K562 (cell line): ENCODE data around the gene EP300. TPM values are rescaled to one million over a fixed set of nuclear protein-coding genes. Genes with fewer than 3 reads are reported as not detected.

Experiments used
- BDP1 ChIP-seq: IDR thresholded peaks from 3 replicates; pipeline ENCODE4 v1.6.1; 2011; ENCODE audit not compliant: insufficient read length, insufficient read depth
- CEBPB ChIP-seq: fragments of 450-650 bp; IDR thresholded peaks from 2 replicates; pipeline ENCODE4 v1.6.1; 2016; ENCODE audit warnings: missing genetic modification characterization, missing compliant biosample characterization
- CHD4 ChIP-seq: fragments of 200-600 bp; sonication (generic); IDR thresholded peaks from 3 replicates; pipeline ENCODE4 v1.6.1; 2012; ENCODE audit warnings: low read depth, mild to moderate bottlenecking, mixed read lengths, low read length, inconsistent platforms; ENCODE audit not compliant: insufficient read depth, insufficient replicate concordance, poor library complexity, severe bottlenecking
- CUX1 ChIP-seq: fragments of 200-800 bp; sonication (Bioruptor generic); IDR thresholded peaks from 2 replicates; pipeline ENCODE4 v1.6.1; 2016; ENCODE audit warnings: missing genetic modification characterization, missing compliant biosample characterization
- E2F8 ChIP-seq: fragments of 450-650 bp; IDR thresholded peaks from 2 replicates; pipeline ENCODE4 v1.7.1; 2018; ENCODE audit warnings: mild to moderate bottlenecking, low read depth; ENCODE audit not compliant: partially characterized antibody
- EP400 ChIP-seq: fragments of 450-650 bp; IDR thresholded peaks from 2 replicates; pipeline ENCODE4 v1.6.1; 2017; ENCODE audit warnings: antibody characterized with exemption, mild to moderate bottlenecking, moderate library complexity
- HNRNPLL ChIP-seq: fragments of 200-400 bp; formaldehyde crosslinking; IDR thresholded peaks from 2 replicates; pipeline ENCODE4 v1.6.1; 2017; ENCODE audit warnings: low read length, low read depth, mild to moderate bottlenecking; ENCODE audit not compliant: poor library complexity, severe bottlenecking
- JUND ChIP-seq, 2 experiments: IDR thresholded peaks; 2 replicates in 1 of 2; 3 replicates in 1 of 2; pipeline ENCODE4 v1.6.1; 2011; ENCODE audit warnings: borderline replicate concordance in 2 of 2, low read depth in 2 of 2, low read length in 2 of 2, improper control_type of control experiment in 1 of 2, missing biosample characterization in 1 of 2, missing genetic modification characterization in 1 of 2, missing genetic modification reagents in 1 of 2
- MTA3 ChIP-seq: fragments of 450-650 bp; formaldehyde crosslinking; IDR thresholded peaks from 2 replicates; pipeline ENCODE4 v1.6.1; 2017; ENCODE audit warnings: mild to moderate bottlenecking, borderline replicate concordance
- RBFOX2 ChIP-seq: fragments of 200-400 bp; formaldehyde crosslinking; IDR thresholded peaks from 2 replicates; pipeline ENCODE4 v1.6.1; 2017; ENCODE audit warnings: low read depth, mild to moderate bottlenecking, low read length, moderate library complexity
- SIN3A ChIP-seq, 2 experiments: fragments of 150-350 bp in 1 of 2; IDR thresholded peaks; 2 replicates each; pipeline ENCODE4 v1.6.1; 2011 to 2016; ENCODE audit warnings: borderline replicate concordance in 2 of 2, low read depth in 2 of 2, low read length in 2 of 2, mild to moderate bottlenecking in 2 of 2, moderate library complexity in 2 of 2; ENCODE audit not compliant: control insufficient read depth in 1 of 2
- TAL1 ChIP-seq: fragments of 450-650 bp; IDR thresholded peaks from 2 replicates; pipeline ENCODE4 v1.6.1; 2016; ENCODE audit warnings: mild to moderate bottlenecking
- TARDBP ChIP-seq: fragments of 450-650 bp; IDR thresholded peaks from 2 replicates; pipeline ENCODE4 v1.6.1; 2016
- THAP12 ChIP-seq: fragments of 250-450 bp; sonication (Bioruptor Pico); IDR thresholded peaks from 2 replicates; pipeline ENCODE4 v1.9.0; 2021; ENCODE audit warnings: mild to moderate bottlenecking, inconsistent platforms
- ZC3H8 ChIP-seq: fragments of 450-650 bp; IDR thresholded peaks from 2 replicates; pipeline ENCODE4 v1.6.1; 2017
- ZNF507 ChIP-seq: conservative IDR thresholded peaks from 2 replicates; pipeline ENCODE4 v1.6.1; 2017; ENCODE audit warnings: missing genetic modification characterization, missing compliant biosample characterization
- ZNF766 ChIP-seq: fragments of 200-800 bp; sonication (Bioruptor generic); conservative IDR thresholded peaks from 2 replicates; pipeline ENCODE4 v1.6.1; 2016; ENCODE audit warnings: missing genetic modification characterization, missing compliant biosample characterization
- ZSCAN29 ChIP-seq: fragments of 450-650 bp; IDR thresholded peaks from 2 replicates; pipeline ENCODE4 v1.6.1; 2017
- polyA plus RNA-seq, 8 experiments: library from polyadenylated mRNA; depleted of rRNA in 4 of 8; stranded (reverse) in 5 of 8; unstranded in 3 of 8; fragments of >200 nt; fragmentation: Nextera tagmentation in 2 of 8; fragmentation: Illumina TruSeq in 1 of 8; extraction: Ambion mirVana in 2 of 8; extraction: Trizol in 1 of 8; gene quantifications; 2 replicates each; pipeline versions ENCODE4 v1.2.1 to v1.2.3, GENCODE V29; 2011 to 2014; ENCODE audit warnings: inconsistent platforms in 1 of 8, missing spikeins in 1 of 8
- total RNA-seq, 7 experiments: library from RNA; depleted of rRNA in 6 of 7; stranded (reverse); fragments of >200 nt in 6 of 7; fragmentation: Illumina TruSeq in 2 of 7; extraction: Trizol in 2 of 7; gene quantifications; 2 replicates each; pipeline versions ENCODE4 v1.2.1 to v1.2.3, GENCODE V29; 2011 to 2021; ENCODE audit warnings: low replicate concordance in 1 of 7

EP300 gene
- total and polyA plus RNA-seq, 9 of the 15 experiments (the other 6 are each of a cell fraction or from before 2014, with no cell fraction given) = 2.2 to 28.6 (median 10.9) TPM

DNA sequence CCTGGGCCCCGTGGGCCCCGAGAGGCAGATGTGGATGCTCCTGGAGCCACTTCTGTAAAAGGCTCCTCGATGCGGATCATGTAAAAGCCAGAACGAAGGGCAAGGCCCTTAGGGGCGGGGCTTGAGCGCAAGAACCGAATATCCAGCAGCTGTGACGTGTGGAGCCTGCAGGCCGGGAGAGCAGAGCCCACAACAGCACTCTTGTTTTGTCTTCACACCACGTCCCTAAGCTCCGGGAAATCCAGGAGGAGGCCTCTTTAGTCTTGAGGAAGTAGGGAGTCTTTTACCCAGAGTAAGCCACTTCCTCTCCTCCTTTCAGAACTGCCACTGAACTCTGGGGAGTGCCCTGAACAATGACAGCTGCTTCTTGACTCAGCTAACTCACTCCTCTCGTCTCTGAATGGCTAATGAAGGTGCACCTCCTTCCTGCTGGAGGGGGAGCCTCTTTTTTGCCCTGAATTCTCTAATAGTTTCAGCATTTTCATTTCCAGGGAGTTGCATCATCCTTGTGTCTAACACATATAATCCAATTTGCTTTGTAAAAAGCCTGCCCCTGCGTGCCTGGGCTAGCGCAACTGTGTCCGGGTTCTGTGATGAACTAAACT is 125.3 kb downstream of the EP300 start (continued):
- TF ChIP-seq RBFOX2 = peak; percentile 60
- TF ChIP-seq EP400 = 0 out of 2 replicates have a peak, but pooled peaks have one; percentile 30
- TF ChIP-seq BDP1 = no peak
- no peak for TF ChIP-seq MTA3
- no peak for TF ChIP-seq THAP12 (CRISPR knock-in tag)
- TF ChIP-seq CEBPB (tag) = peak; percentile 13; the same call in 1 of the 2 replicates
- no peak for TF ChIP-seq ZNF507 (tag)
- no peak for TF ChIP-seq SIN3A (IDR thresholded peaks at IDR 0.05; ENCODE audit: borderline replicate concordance in 2 of 2, control insufficient read depth in 1 of 2, low read depth in 2 of 2, low read length in 2 of 2)
- TF ChIP-seq E2F8 = no peak
- no peak for TF ChIP-seq HNRNPLL
- no peak for TF ChIP-seq TAL1
- no peak for TF ChIP-seq ZSCAN29
- no peak for TF ChIP-seq TARDBP
- TF ChIP-seq JUND (IDR thresholded peaks at IDR 0.05; ENCODE audit: borderline replicate concordance, low read depth, low read length) = peak; percentile 56; the same call in 1 of the 2 replicates
- no peak for TF ChIP-seq JUND (tag; IDR thresholded peaks at IDR 0.05; ENCODE audit: borderline replicate concordance, low read depth, low read length)
- no peak for TF ChIP-seq ZC3H8
- TF ChIP-seq CHD4 = no peak
- TF ChIP-seq ZNF766 = no peak
- no peak for TF ChIP-seq CUX1 (CRISPR knock-in tag)
